Inflammatory macrophage treated with lipopolysaccharide for 4 hours (primary cell): Measurements from ENCODE around the gene GAGE12J.
A peak's percentile ranks its signal among the peaks of the same experiment; 100 is the strongest.
"Not testable (repeated sequence)": the region's sequence is repeated elsewhere in the genome, so short reads cannot be mapped to it uniquely, and the experiment has no call there.

ENCODE experiments used
- DNase-seq: peaks from one replicate; pipeline ENCODE4 v3.0.0-alpha.2; 2020

The GAGE12J gene

GRCh38 chrX:49312176-49312575 lies 9.7 kb upstream of the GAGE12J start:
- DNase-seq = peak; percentile 78

- no peak for DNase-seq
Observed at GRCh38 chrX:49316085-49316484, 5.8 kb upstream of the GAGE12J start.

GRCh38 chrX:49322266-49322665 lies 429 bp downstream of the GAGE12J start:
- not testable (repeated sequence) for DNase-seq

GRCh38 chrX:49323735-49324134 lies 1.9 kb downstream of the GAGE12J start:
- DNase-seq = not testable (repeated sequence)

GRCh38 chrX:49330421-49330820 lies 8.6 kb downstream of the GAGE12J start:
- not testable (repeated sequence) for DNase-seq

- not testable (repeated sequence) for DNase-seq
Observed at GRCh38 chrX:49331282-49331681, 9.4 kb downstream of the GAGE12J start, which contains the start of gene GAGE13. Gene GAGE13, plus strand, starts transcription at chrX:49331582. Its CDS starts 1,156 bp downstream, at chrX:49332738.

GRCh38 chrX:49331841-49332240 lies 10.0 kb downstream of the GAGE12J start:
- DNase-seq = not testable (repeated sequence)

- DNase-seq = not testable (repeated sequence)
Observed at GRCh38 chrX:49341449-49341848, 19.6 kb downstream of the GAGE12J start.

- not testable (repeated sequence) for DNase-seq
Observed at GRCh38 chrX:49344496-49345175, 22.8 kb downstream of the GAGE12J start.

- not testable (repeated sequence) for DNase-seq
Observed at GRCh38 chrX:49345402-49345801, 23.6 kb downstream of the GAGE12J start.

GRCh38 chrX:49346150-49346549 lies 24.3 kb downstream of the GAGE12J start:
- DNase-seq = not testable (repeated sequence)
